DOHH2 (cell line): Measurements from ENCODE around the gene NRXN3.

ENCODE experiments used
- H3F3A ChIP-seq: fragments of 200-600 bp; sonication (generic), shearing (Covaris generic); 2 replicates; pipeline ENCODE4 v1.6.0; 2016; ENCODE audit warnings: antibody characterized with exemption, mild to moderate bottlenecking; ENCODE audit not compliant: control insufficient read depth, insufficient read depth
- H3K27ac ChIP-seq: fragments of 200-600 bp; sonication (generic); 2 replicates; pipeline ENCODE4 v1.5.1; 2014; ENCODE audit warnings: low read depth, mild to moderate bottlenecking, low read length, moderate library complexity
- H3K27me3 ChIP-seq: fragments of 200-600 bp; sonication (generic); 2 replicates; pipeline ENCODE4 v1.6.1; 2014; ENCODE audit warnings: mild to moderate bottlenecking, low read length, mixed read lengths; ENCODE audit not compliant: control insufficient read depth
- H3K36me3 ChIP-seq: fragments of 200-600 bp; sonication (generic); 2 replicates; pipeline ENCODE4 v1.6.1; 2014; ENCODE audit warnings: mild to moderate bottlenecking, low read length, moderate library complexity, mixed read lengths; ENCODE audit not compliant: control insufficient read depth
- H3K4me1 ChIP-seq: fragments of 200-600 bp; sonication (generic); 2 replicates; pipeline ENCODE4 v1.6.1; 2014; ENCODE audit warnings: mild to moderate bottlenecking, low read length, mixed read lengths; ENCODE audit not compliant: control insufficient read depth
- H3K4me2 ChIP-seq: fragments of 200-600 bp; sonication (generic); 2 replicates; pipeline ENCODE4 v1.6.0; 2014; ENCODE audit warnings: mild to moderate bottlenecking, low read length, moderate library complexity
- H3K4me3 ChIP-seq: fragments of 200-600 bp; sonication (generic); 2 replicates; pipeline ENCODE4 v1.5.1; 2014; ENCODE audit warnings: mild to moderate bottlenecking, low read length, mixed read lengths
- H3K79me2 ChIP-seq: fragments of 200-600 bp; sonication (generic); 2 replicates; pipeline ENCODE4 v1.6.1; 2014; ENCODE audit warnings: mild to moderate bottlenecking, low read length, mixed read lengths; ENCODE audit not compliant: control insufficient read depth
- H3K9me2 ChIP-seq: fragments of 200-600 bp; sonication (generic); replicated peaks from 2 replicates; pipeline ENCODE4 v1.6.1; 2014; ENCODE audit warnings: mild to moderate bottlenecking, low read length, mixed read lengths; ENCODE audit not compliant: control insufficient read depth
- H3K9me3 ChIP-seq: fragments of 200-600 bp; sonication (generic); 2 replicates; pipeline ENCODE4 v1.6.1; 2014; ENCODE audit warnings: antibody characterized with exemption, low read length, mixed read lengths; ENCODE audit not compliant: control insufficient read depth, insufficient read depth
- H4K20me1 ChIP-seq: fragments of 200-600 bp; sonication (generic); 2 replicates; pipeline ENCODE4 v1.6.0; 2014; ENCODE audit warnings: low read depth, mild to moderate bottlenecking, antibody characterized with exemption, low read length, moderate library complexity; ENCODE audit not compliant: control insufficient read depth, insufficient read depth
- EZH2phosphoT487 ChIP-seq: fragments of 200-600 bp; sonication (generic); IDR thresholded peaks from 2 replicates; pipeline ENCODE4 v1.6.1; 2017; ENCODE audit warnings: borderline replicate concordance, mild to moderate bottlenecking, antibody characterized with exemption, low read length, moderate library complexity, mixed read lengths
- TF ChIP-seq, protein P1 (sequence below): fragments of 200-600 bp; sonication (generic); IDR thresholded peaks from one replicate; pipeline ENCODE4 v1.5.1; 2014; ENCODE audit warnings: antibody characterized with exemption, mild to moderate bottlenecking, low read depth, low read length; ENCODE audit not compliant: poor library complexity, severe bottlenecking

Gene NRXN3

GRCh38 chr14:78450669-78451318, 280.6 kb downstream of the NRXN3 start:
- Histone ChIP-seq H3K79me2 (no peaks in the 10 kb centered on the region), H3K4me3 (no peak overlapping the region), H3K27ac (no peak overlapping the region), H3K9me2 (no peaks in the 10 kb centered on the region), H3K36me3 (no peaks in the 10 kb centered on the region), H3K27me3 (no peaks in the 10 kb centered on the region), H3K4me1 (no peaks in the 10 kb centered on the region), H3K9me3 (no peaks in the 10 kb centered on the region), H4K20me1 (no peaks in the 10 kb centered on the region), H3F3A (no peaks in the 10 kb centered on the region), H3K4me2 (no peak overlapping the region)
- TF ChIP-seq, protein P1, sequence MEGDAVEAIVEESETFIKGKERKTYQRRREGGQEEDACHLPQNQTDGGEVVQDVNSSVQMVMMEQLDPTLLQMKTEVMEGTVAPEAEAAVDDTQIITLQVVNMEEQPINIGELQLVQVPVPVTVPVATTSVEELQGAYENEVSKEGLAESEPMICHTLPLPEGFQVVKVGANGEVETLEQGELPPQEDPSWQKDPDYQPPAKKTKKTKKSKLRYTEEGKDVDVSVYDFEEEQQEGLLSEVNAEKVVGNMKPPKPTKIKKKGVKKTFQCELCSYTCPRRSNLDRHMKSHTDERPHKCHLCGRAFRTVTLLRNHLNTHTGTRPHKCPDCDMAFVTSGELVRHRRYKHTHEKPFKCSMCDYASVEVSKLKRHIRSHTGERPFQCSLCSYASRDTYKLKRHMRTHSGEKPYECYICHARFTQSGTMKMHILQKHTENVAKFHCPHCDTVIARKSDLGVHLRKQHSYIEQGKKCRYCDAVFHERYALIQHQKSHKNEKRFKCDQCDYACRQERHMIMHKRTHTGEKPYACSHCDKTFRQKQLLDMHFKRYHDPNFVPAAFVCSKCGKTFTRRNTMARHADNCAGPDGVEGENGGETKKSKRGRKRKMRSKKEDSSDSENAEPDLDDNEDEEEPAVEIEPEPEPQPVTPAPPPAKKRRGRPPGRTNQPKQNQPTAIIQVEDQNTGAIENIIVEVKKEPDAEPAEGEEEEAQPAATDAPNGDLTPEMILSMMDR, result no peak
- TF ChIP-seq EZH2phosphoT487, result no peak

DNA sequence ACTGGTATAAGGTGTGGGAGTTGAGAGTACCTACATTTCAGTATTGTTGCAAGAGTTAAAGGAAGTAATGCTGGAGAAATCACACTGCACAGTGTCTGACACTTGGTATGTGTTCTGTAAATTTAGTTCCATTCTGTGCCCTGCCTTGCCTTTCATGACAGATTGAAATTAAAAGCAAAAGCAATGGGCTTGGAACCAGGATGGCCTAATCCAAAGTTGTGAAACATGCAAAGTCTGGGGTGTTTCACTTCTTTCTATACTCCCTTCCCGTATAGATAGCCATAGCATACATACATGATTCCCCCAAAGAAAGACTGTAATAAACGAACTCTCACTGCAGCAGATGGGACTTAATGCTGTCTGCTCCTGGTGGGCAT, 281.1 kb downstream of the NRXN3 start:
- no peaks in the 10 kb centered on the region for H3K9me3 ChIP-seq
- no peaks in the 10 kb centered on the region for H3K79me2 ChIP-seq
- H3F3A ChIP-seq, result no peaks in the 10 kb centered on the region
- H3K4me1 ChIP-seq, result no peaks in the 10 kb centered on the region
- no peak overlapping the region for H3K4me2 ChIP-seq
- H3K27me3 ChIP-seq, result no peaks in the 10 kb centered on the region
- H3K27ac ChIP-seq, result no peak overlapping the region
- no peaks in the 10 kb centered on the region for H3K9me2 ChIP-seq
- TF ChIP-seq, protein P1, result no peak
- no peak for TF ChIP-seq EZH2phosphoT487
- H3K36me3 ChIP-seq, result no peaks in the 10 kb centered on the region
- no peaks in the 10 kb centered on the region for H4K20me1 ChIP-seq
- no peak overlapping the region for H3K4me3 ChIP-seq

DNA sequence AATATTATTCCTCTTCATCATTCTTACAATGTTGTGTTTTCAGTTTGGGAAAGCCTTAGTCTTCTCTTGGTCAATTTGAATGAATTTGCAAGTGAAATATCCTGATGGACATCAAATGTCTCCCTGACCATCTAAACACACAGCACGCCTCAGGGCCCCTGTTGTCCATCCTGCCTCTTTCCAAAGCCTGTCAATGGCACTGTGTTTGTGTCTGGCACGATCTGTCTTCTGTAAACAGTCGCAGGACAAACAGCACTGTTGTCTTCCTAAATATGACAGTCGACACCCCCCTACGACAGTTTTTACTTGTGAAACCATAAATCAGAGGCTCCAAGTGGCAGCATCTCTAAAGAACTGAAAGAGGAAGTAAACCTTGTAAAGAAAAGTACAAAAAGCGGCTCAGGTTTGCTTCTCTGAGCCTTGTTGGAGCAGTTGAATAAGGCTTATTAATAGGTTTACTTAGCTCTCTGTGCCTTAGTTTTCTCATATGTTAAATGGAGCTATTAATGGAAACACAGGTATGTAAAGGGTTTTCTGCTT, 285.8 kb downstream of the NRXN3 start:
- Histone ChIP-seq H3K4me3 (no peak overlapping the region), H4K20me1 (no peaks in the 10 kb centered on the region), H3F3A (no peaks in the 10 kb centered on the region), H3K27me3 (no peaks in the 10 kb centered on the region), H3K9me2 (no peaks in the 10 kb centered on the region), H3K4me1 (no peaks in the 10 kb centered on the region), H3K36me3 (no peaks in the 10 kb centered on the region), H3K4me2 (no peak overlapping the region), H3K79me2 (no peaks in the 10 kb centered on the region), H3K27ac (no peak overlapping the region), H3K9me3 (no peaks in the 10 kb centered on the region)
- TF ChIP-seq, protein P1, result no peak
- TF ChIP-seq EZH2phosphoT487, result no peak
